Measurements from ENCODE around the gene CTDSP2.
"Not testable (repeated sequence)": the region's sequence is repeated elsewhere in the genome, so short reads cannot be mapped to it uniquely, and the experiment has no call there.

Gene CTDSP2

DNA sequence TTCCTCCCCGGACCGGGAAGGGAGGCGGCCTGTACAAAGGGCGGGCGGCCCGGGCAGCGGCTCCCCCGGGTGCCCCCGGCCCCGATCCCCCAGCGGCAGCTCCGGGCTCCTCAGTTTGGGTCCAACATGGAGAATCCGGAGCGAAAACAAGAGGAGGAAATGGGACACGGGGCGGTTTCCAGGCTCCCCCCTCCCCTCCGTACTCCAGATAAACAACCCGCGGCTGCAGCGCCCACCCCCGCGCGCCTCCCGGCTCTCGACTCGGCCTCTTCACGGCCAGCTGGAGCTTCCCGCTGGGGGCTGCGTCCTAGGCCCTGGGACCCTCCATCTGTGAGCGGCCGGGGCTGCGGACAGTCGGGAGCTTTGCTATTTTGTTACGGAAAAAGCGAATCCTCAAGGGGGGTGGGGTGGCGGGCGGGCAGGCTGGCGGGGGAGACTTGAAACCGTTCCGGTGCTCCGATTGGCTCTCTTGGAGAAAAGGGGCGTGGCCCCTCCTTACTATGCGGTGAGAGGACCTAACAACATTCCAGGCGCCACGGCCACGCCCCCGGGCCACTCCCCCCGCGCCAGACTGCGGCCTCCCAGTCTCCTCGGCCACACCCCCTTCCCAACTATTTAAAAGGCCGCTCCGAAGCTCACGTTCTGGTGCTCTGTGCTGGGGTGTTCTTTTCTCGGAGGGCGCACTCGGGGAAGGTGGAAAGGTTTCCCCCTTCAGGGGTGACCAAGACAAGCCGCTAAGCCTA lies at the start of gene CTDSP2:
Gene CTDSP2, minus strand, starts transcription at position 153 of the 743 bp plus-strand sequence. CDS start 294 bp downstream, outside the sequence.
- DNase-seq (ENCODE audit: low read depth in 1 of 2, low spot score in 1 of 2): peak; percentile 63 to 92

- no peak for DNase-seq (ENCODE audit: low read depth in 1 of 2, low spot score in 1 of 2)
Observed at GRCh38 chr12:57896115-57896433, 49.5 kb upstream of the CTDSP2 start.

GRCh38 chr12:57895389-57896114 lies 49.0 kb upstream of the CTDSP2 start:
- DNase-seq (ENCODE audit: low read depth in 1 of 2, low spot score in 1 of 2): no peak

DNA sequence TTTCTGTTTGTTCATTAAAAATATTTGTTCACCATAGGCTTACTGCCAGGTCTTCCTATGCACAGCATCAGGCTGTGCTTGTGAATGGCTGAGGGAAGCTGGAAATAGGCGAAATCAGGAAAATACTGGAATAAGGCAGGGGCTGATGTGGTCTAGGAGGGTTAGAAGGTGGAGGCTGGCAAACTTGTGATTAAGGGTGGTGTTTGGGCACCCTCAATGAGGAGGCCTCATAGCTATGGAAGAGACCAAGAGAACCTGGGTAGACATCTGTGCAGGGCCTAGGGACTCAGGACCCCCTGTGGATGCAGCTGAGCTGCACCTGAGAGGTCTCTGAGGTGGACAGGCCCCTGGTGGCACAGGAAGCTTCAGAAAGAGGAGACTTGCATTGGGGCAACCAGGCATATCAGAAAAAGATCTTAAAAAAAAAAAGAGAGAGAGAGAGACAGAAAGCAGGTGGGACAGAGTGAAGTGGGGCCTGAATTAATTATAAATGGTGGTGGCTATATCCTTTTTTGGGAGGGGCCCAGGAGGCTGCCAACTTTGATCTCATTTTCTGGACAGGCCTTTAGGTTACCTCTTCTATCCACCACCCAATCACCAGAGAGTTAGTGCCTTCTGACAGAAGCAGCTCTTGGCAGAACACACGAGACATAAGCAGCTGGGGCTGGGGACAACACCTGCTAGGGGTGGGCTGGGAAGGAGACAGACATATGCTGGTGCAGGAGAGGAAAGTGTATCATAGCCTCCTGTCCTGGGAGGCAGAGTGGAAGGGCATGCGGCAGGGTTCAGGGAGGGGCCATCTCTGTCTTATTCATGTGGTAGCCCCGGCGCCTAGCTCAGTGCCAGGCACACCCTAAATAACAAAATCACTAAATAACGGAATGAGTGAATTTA lies 48.1 kb upstream of the CTDSP2 start:
- no peak for DNase-seq (ENCODE audit: low read depth in 1 of 2, low spot score in 1 of 2)

DNA sequence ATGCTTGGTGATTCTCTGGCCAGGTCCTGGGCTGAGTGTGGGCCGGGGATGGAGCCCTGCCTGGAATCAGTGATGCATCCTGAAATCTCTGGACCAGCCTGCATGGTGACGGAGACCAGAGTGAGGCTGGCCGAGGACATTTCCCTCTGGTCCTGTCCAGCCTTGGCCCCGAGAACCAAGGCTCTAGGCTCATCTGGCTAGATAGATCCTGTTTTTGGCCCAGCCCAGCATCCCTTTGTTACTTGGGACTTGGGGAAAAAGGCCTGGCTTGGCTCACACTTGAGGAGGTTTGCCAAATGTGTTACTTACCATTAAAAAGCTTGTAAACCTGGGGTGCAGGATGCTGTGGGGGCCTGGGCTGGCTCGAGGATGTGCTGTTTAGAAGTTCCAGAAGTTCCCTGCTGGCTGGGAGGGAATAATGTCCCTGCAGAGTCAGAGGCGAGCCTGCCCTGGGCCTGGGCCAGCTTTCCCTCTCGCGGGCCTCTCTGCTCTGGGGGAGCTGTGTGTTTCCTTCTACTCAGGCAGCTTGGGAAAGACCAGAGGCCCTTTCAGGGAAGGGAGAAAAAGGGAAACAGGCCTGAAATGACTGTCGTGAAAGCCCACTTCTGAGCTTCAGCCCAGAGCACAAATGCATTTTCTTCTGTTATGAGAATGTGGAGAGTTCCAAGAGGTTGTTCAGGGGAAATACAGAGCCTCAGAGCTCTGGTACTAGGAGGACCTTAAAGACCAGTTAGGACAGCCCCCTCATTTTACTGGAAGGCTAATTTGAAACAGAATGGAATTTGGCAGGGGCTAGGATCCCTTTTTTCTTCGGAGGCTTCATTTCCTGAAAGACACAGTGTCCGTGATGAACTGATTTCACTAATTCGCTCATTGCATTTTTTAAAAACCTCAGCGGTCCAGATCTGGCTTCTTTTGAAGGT lies 47.2 kb upstream of the CTDSP2 start:
- DNase-seq (ENCODE audit: low read depth in 1 of 2, low spot score in 1 of 2): no peak

DNA sequence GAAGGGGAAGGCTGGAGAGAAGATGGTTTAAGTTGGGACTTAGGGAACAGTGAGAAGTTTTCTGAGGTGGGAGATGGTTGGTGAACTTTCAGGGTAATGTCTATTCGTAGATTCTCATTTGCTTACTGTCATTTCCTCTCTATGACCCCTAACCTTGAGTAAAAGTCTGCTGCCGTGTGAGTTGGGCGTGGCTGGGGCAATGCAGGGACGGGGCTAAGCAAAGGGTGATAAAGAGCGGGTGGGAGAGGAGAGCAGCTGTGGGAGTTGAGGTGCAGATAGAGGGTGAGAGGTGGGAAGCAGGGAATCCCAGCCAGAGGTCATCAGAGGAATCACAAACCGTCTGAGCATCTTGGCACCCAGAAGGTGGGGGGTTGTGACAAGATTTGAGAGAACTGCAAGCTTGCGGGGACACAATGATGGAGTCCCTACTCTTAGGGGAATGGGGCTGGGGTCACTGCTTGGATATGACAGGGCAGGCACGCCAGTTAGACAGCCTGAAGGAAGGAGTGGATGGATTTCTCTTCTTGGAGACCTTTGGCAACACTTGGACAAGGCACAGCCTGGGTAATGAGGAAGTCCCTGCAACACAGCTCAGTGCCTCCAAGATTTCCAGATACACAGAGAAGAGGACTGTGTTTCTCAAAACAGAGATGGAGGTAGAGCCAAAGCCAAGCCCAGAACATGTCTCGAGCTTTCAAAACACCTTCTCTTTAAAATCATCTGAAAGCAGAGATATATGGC lies 45.9 kb upstream of the CTDSP2 start:
- no peak for DNase-seq (ENCODE audit: low read depth in 1 of 2, low spot score in 1 of 2)

DNA sequence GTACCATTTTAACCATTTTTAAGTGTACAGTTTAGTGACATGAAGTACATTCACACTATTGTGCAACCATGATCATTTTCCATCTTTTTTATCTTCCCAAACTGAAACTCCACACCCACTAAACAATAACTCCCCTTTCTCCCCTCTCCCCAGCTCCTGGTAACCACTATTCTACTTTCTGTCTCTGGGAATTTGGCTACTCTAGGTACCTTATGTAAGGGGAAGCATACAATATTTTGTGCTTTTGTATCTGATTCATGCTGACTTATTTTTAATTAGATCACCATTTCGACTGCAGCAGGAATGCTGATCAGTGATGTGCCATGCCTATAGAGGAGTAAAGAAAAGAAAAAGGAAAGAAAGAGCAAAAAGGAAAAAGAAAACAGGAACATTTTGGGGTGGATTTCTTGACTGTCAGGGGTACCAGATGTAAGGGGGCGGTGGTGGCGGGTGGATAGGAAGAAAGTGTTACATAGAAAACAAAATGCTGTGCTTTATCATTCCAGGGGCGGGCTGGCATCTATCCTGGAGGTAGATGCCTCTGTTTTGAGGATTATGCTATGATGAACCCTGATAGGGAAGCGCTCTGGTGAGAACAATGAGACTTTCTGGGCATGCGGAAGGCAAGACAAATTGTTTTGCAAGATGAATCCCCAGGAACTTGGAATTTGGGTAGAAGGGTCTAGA lies 45.2 kb upstream of the CTDSP2 start:
- no peak for DNase-seq (ENCODE audit: low read depth in 1 of 2, low spot score in 1 of 2)

- DNase-seq (ENCODE audit: low read depth in 1 of 2, low spot score in 1 of 2): no peak
Observed at GRCh38 chr12:57890191-57891115, 43.9 kb upstream of the CTDSP2 start.

GRCh38 chr12:57889500-57889989 lies 43.0 kb upstream of the CTDSP2 start:
- no peak for DNase-seq (ENCODE audit: low read depth in 1 of 2, low spot score in 1 of 2)

DNA sequence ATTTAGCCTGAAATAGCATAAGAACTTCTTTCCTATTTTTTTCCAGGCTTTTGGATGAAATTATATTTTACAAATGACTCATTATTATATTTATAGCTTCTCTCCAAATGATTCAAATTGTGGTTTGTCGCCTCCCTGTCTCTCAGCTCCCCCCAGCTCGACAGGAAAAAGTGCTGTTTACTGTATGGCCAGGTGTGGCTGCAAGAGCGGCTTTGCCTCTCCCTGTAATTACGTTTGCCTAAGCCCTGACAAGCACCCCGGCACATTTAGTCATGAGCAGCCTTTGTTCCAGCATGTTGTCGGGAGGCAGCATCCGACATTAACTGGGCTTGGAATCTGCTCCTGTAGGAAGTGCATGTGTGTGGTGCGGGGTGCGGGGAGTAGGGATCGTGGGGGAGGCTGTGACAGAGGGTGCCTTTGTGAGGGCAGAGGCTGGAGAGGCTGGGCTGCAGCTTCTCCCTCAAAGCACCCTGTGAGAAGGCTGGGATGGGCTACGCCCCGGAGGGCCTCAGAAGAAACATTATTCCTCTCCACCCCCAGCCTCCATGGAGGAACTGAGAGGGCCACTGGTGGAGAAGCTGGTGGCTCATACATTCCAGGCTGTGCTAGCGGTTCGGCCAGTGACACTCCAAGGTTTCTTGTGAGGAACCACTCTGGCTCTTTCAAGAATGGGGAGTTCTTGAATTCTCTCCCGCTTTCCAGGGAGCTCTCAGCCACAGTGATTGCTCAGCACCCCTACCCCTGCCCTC lies 42.1 kb upstream of the CTDSP2 start:
- DNase-seq (ENCODE audit: low read depth in 1 of 2, low spot score in 1 of 2): peak in 1 of 2 donors; percentile 31

DNA sequence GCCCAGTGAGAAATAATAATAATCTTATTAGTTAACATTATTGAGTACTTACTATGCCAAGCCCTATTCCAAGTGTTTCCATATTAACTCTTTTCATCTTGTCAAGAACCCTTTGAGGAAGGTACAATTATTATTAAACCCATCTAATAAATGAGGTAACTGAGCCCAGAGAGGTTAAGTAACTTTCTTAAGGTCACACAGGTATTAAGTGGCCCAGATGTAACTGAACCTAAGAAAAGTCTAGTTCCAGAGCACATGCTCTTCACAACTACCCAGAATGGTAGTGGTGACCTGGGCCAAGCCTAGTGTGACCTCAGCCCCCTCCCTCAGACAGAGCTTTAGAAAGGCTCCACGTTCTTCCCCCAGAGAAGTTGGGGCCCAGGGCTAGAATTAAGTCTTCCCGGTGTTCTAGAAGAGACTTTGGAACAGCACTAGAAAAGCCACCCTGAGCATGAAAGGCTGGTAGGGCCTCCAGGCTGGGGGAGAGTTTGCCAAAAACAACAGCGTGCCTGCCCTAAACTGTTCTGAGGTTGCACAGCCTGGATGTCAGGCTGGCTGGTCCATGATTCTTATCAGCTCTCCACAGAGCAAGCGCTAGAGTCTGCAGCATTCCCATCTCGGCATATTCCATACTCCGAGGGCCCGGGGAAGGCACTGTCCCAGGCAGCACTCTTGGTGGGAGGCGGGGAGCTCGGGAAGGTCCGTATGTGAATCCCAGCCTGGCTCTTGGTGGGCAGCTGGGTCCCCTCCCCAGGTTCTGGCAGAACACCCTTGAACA lies 41.3 kb upstream of the CTDSP2 start:
- DNase-seq (ENCODE audit: low read depth in 1 of 2, low spot score in 1 of 2): no peak

- DNase-seq (ENCODE audit: low read depth in 1 of 2, low spot score in 1 of 2): not testable (repeated sequence)
Observed at GRCh38 chr12:57886964-57887363, 40.4 kb upstream of the CTDSP2 start.

GRCh38 chr12:57886542-57886941 lies 40.0 kb upstream of the CTDSP2 start:
- DNase-seq (ENCODE audit: low read depth in 1 of 2, low spot score in 1 of 2): no peak

DNA sequence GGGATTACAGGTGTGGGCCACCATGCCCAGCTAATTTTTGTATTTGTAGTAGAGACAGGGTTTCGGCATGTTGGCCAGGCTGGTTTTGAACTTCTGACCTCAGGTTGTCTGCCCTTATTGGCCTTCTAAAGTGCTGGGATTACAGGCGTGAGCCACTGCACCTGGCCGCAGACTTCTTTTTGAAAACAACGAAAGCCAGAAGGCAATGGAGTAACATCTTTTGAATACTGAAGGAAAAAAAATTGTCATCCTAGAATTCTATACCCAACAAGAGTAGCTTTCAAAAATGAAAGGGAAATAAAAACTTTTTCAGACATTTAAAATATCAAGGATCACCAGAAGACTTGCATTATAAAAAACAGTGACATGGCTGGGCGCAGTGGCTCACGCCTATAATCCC lies 38.7 kb upstream of the CTDSP2 start:
- DNase-seq (ENCODE audit: low read depth in 1 of 2, low spot score in 1 of 2): no peak

DNA sequence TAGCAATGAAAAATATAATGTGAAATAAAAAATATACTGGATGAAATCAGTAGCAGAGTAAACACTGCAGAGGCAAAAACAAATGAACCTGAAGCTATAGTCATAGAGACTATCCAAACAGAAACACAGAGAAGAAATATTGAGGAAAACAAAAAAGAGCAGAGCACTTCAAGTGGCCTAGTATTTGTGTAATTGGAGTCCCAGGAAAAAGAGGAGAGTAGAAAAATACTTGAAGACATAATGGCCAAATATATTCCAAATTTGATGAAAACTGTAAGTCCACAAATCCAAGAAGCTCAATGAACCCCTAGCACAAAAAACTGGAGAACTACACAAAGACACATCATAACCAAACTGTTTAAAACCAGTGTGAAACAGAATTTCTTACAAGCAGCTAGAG lies 37.2 kb upstream of the CTDSP2 start:
- DNase-seq (ENCODE audit: low read depth in 1 of 2, low spot score in 1 of 2): no peak

- DNase-seq (ENCODE audit: low read depth in 1 of 2, low spot score in 1 of 2): no peak
Observed at GRCh38 chr12:57883057-57883456, 36.5 kb upstream of the CTDSP2 start.

GRCh38 chr12:57882575-57882974 lies 36.0 kb upstream of the CTDSP2 start:
- no peak for DNase-seq (ENCODE audit: low read depth in 1 of 2, low spot score in 1 of 2)

Data from activated CD4-positive, alpha-beta T cell treated with anti-CD3 and anti-CD28 coated beads, Interleukin-2, amount 50 U/mL, for 24 hours (primary cell).